NCI-H1436 treated with DMSO at 0.1 percent for 48 hours (cell line): ENCODE results near the gene SLX4IP.

Source experiments
- DNase-seq: peaks from one replicate; lab custom pipeline; 2025; lab: John Stamatoyannopoulos, UW

SLX4IP gene

GRCh38 chr20:10496465-10496864 is 61.4 kb downstream of the SLX4IP start:
- no peak for DNase-seq

GRCh38 chr20:10497283-10497682 is 62.2 kb downstream of the SLX4IP start:
- no peak for DNase-seq

DNA sequence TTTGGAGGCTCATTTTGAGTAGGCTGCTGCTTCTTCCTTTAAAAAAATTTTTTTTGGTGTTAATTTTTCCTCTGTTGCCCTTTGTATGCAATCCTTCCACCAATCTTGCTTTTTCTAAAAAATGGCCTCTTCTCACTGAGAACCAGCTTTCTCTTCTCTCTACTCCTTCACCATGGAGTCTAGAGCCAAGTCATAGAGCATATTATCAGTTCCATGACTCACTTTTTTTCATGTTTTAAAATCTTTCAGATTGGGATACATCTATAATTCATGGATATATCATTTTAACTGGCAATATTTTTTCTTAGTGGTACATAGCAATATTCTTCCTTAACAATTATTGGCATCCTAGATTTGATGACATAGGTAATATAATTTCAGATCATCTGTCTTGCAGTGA is 62.7 kb downstream of the SLX4IP start:
- no peak for DNase-seq

GRCh38 chr20:10498200-10498599 is 63.1 kb downstream of the SLX4IP start:
- DNase-seq: no peak

DNA sequence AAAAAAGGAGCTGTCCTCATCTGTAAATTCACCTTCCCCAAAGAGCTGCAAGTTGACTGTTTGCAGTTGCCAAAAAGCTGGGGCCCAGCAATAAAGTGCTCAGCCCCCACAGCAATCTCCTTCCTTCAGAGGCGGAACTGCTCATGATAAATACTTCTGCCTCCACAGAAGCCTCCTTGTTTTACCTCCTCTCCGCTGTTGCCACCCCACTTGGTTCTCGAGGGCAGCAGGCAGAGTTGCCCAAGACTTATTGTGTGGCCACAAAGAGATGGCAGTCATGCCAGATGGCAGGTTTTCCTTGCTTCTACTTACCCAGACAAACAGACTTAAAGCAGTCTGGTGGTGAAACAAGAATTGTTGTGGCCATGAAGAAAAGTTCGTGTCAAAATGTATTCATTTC is 66.3 kb downstream of the SLX4IP start:
- no peak for DNase-seq

- no peak for DNase-seq
Observed at GRCh38 chr20:10502098-10502526, 67.0 kb downstream of the SLX4IP start.

- DNase-seq: no peak
Observed at GRCh38 chr20:10504608-10504993, 69.5 kb downstream of the SLX4IP start.

DNA sequence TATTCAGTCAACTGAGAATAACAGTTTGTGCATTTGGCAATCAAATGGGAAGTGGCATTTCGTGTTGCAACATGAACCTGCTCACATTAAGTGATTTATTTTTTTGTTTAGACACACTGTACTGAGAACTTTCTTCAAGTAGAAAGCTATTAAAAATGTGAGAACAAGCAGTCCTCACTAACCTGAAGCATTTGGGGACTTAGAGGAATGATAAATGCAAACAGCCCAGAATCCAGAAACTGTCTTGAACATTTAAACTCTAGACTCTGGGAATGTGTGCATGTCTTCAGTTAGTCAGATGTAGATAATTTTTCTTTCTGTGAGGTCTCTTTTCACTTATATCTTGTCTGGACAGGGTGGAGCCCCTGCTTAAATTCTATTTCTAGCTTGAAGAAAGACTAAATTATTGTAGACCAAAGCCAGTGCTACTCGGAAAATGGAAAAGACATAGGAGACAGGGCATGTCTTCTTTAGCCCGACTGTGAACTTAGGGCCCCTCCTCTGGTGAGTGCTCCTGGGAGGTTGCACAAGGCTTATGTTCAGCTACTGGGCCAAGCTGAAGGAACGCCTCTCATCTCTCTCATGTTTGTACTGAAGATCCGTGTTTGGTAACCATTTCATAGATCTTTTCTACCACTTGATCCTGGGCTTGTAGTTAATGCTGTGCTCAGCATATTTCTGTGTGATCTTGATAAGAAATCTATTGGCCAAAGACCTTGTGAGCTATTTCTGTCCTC is 70.1 kb downstream of the SLX4IP start:
- DNase-seq: no peak

DNA sequence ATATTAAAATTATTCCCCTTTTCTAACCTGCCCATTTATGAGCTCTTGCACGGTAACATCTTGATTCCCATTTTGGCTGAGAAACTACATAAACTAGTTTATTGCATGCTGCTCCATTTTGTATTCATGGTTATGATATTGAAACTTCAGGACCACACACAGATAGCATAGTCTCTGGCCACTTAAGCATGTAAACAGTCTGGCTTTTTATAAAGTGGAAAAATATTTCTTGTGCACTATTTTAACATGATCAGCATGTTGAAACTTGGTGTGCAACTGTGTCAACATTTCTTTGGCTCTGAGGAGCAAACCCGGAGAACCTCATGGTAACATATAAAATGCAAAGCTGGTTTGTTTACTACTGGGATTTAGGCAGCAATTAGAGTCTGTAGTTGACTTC is 70.7 kb downstream of the SLX4IP start:
- no peak for DNase-seq

DNA sequence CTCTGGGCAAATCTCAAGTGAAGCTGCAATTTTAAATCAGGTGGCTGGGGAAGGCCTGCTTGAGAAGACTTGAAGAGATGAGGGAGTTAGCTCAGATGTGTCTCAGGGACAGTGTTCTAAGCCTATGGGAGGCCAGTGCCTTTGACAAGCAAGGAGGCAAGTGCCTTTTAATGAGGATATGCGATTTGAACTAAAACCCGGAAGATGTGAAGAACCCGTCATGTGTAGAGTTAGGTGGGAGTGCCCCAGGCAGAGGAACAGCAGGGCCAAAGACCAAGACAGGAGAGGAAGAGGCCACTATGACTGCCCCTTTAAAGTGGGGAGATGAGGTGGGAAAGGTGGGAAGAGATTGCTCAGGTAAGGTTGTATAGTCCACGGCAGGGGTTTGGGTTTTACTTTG is 71.9 kb downstream of the SLX4IP start:
- no peak for DNase-seq

GRCh38 chr20:10508060-10508459 is 73.0 kb downstream of the SLX4IP start:
- DNase-seq: no peak

DNA sequence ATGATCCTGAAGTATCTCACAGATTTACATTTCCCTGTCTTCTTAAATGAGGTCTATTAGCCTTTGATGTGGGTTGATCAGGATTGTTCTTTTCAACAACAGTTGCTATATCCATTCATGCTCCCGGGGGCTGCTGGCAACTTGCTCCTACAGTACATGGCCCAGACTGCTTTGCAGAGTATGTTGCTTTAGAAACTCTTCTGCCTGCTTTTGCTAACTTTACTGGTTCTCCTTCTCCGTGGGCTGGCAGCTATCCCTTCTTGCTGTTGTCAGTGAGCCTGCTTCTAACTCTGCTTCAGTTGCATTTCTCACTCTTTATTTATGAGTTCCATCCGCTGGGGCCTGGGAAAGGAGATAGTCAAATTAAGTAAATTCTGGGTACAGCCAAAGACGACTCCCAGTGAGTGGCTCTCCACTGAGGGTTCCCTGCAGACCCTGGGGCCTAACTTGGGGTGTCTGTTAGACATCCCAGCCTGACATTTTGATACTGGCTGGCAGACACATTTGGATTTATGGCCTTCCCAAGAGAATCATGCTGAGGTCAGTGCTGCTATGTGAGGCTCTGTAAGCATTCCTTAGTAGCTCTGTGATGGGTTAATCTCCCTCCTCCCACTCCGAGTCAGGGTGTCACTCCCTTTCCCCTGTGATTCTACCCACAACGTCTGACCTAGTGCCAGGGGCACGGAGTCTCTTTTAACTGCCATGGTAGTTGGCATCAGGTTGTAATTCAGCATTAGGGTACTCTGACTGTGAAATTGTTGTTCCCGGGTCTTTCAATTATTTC is 73.6 kb downstream of the SLX4IP start:
- no peak for DNase-seq

GRCh38 chr20:10509376-10509775 is 74.3 kb downstream of the SLX4IP start:
- DNase-seq: no peak

- no peak for DNase-seq
Observed at GRCh38 chr20:10510216-10510615, 75.1 kb downstream of the SLX4IP start.

GRCh38 chr20:10511170-10511508 is 76.0 kb downstream of the SLX4IP start:
- DNase-seq: no peak

GRCh38 chr20:10511509-10512251 is 76.6 kb downstream of the SLX4IP start:
- DNase-seq: peak; percentile 40

DNA sequence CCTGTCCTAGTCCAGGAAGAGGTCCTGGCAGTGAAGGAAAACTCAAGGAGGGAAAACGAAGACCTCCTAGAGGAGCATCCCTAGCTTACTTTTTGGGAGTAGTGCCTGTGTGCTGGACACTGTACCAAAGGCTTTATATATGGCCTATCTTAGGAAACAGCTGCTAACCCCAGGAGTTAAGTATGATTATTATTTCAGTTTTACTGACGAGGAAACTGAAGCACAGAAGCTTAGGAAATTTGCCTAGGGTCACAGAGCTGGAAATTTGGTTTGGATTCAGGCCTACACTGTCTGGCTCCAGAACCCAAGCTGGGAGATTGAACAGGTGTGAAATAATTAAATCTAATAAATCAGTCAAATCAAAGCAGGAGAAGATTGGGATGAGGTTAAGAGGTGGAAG is 78.0 kb downstream of the SLX4IP start:
- DNase-seq: no peak

GRCh38 chr20:10513931-10514575 is 78.9 kb downstream of the SLX4IP start:
- no peak for DNase-seq

DNA sequence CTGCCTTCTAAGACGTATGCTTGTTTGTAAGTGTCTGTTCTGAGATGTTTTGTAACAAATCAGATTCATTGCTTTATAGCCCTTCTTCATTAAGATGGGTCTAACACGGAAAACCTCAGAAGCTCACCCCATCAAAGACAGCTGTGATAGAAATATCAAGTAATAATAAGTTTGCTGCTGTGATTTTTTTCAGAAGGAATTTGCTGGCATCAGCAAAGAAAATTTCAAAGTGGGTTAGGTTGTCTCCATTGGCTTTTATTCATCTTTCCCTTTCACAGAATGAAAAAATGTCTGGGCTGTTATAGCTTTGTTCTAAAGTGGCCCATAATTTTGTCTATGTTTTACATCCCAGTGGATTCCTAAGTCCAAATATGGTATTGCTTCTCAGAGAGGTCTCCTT is 81.4 kb downstream of the SLX4IP start:
- DNase-seq: no peak

DNA sequence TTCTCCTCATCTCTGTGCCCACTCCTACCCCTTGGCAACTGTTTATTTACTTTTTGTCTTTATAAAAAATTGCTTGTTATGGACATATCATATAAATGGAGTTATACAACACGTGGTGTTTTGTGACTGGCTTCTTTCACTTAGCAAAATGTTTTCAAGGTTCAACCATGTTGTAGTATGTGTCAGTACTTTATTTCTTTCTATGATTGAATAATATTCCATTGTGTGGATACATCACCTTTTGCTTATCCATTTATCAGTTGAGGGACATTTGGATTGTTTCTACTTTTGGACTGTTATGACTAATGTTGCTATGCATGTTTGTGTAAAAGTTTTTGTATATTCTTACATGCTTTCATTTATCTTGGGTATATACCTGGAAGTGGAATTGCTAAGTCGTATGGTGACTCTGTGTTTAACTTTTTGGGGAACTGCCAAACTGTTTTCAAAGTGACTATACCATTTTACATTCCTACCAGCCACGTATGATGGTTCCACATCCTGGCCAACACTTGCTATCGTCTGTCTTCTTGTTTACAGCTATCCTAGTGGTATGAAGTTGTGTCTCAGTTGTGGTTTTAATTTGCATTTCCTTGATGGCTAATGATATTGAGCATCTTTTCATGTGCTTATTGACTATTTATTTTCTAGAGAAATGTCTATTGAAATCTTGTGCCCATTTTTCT is 84.4 kb downstream of the SLX4IP start:
- DNase-seq: no peak

- no peak for DNase-seq
Observed at GRCh38 chr20:10520528-10520927, 85.4 kb downstream of the SLX4IP start.
